Measurements from ENCODE around the gene SMIM8. TPM values are rescaled to one million over a fixed set of nuclear protein-coding genes. Genes with fewer than 3 reads are reported as not detected.

Gene SMIM8
- total RNA-seq, 3 donors from 2014 or later (not counting 1 experiment from before 2014, with no cell fraction given): 8.0 to 11.1 (median 9.5) TPM

GRCh38 chr6:87277123-87277522 is 45.3 kb upstream of the SMIM8 start:
- Histone ChIP-seq H3K4me1 (ENCODE audit: control insufficient read depth, insufficient read depth, low read length) (no peaks in the 10 kb centered on the region), H3K27ac (ENCODE audit: low read length) (no peak overlapping the region), H3K27me3 (ENCODE audit: control insufficient read depth, insufficient read depth, low read length) (no peaks in the 10 kb centered on the region), H3K4me3 (ENCODE audit: low read length) (no peak overlapping the region), H3K9me3 (ENCODE audit: control insufficient read depth, insufficient read depth, low read length) (no peaks in the 10 kb centered on the region), H3K36me3 (ENCODE audit: control insufficient read depth, insufficient read depth, low read length) (no peaks in the 10 kb centered on the region)
- Mint-ChIP-seq H3K9me3 (no peaks in the 10 kb centered on the region), H3K4me3 (no peak overlapping the region), H3K36me3 (no peaks in the 10 kb centered on the region), H3K4me1 (peaks cover 4 to 5% of the 10 kb centered on the region in 2 donors), H3K27ac (no peak overlapping the region), H3K27me3 (ENCODE audit: low read depth in 2 of 2) (no peaks in the 10 kb centered on the region)
- ATAC-seq: no peak
- peak in 1 of 2 donors; percentile 10 for DNase-seq
- TF ChIP-seq CTCF (IDR thresholded peaks at IDR 0.05): no peak
- intact Hi-C loops (cut with micrococcal nuclease): no loop called here

- H3K36me3 Mint-ChIP-seq: no peaks in the 10 kb centered on the region
- no peaks in the 10 kb centered on the region for H3K36me3 ChIP-seq (ENCODE audit: control insufficient read depth, insufficient read depth, low read length)
- peak overlapping the region in 1 of 2 donors; percentile 36 for H3K27ac Mint-ChIP-seq
- TF ChIP-seq CTCF (IDR thresholded peaks at IDR 0.05): no peak
- H3K27me3 ChIP-seq (ENCODE audit: control insufficient read depth, insufficient read depth, low read length): no peaks in the 10 kb centered on the region
- H3K9me3 Mint-ChIP-seq: no peaks in the 10 kb centered on the region
- H3K27me3 Mint-ChIP-seq (ENCODE audit: low read depth in 2 of 2): no peaks in the 10 kb centered on the region
- H3K4me1 Mint-ChIP-seq: peaks cover 4 to 5% of the 10 kb centered on the region in 2 donors
- H3K4me1 ChIP-seq (ENCODE audit: control insufficient read depth, insufficient read depth, low read length): no peaks in the 10 kb centered on the region
- DNase-seq: peak in 1 of 2 donors; percentile 22
- WGBS (ENCODE audit: insufficient coverage): 80% methylated on average over 1 of the region's 2 CpGs
- no peak overlapping the region for H3K4me3 ChIP-seq (ENCODE audit: low read length)
- no peak overlapping the region for H3K27ac ChIP-seq (ENCODE audit: low read length)
- no peaks in the 10 kb centered on the region for H3K9me3 ChIP-seq (ENCODE audit: control insufficient read depth, insufficient read depth, low read length)
- ATAC-seq: no peak
- H3K4me3 Mint-ChIP-seq: no peak overlapping the region
- intact Hi-C loops (cut with micrococcal nuclease): no loop called here
These were observed 43.2 kb upstream of the SMIM8 start for GRCh38 chr6:87279196-87279595.

GRCh38 chr6:87281426-87281825 is 41.0 kb upstream of the SMIM8 start:
- Histone ChIP-seq H3K9me3 (ENCODE audit: control insufficient read depth, insufficient read depth, low read length) (no peaks in the 10 kb centered on the region), H3K27me3 (ENCODE audit: control insufficient read depth, insufficient read depth, low read length) (no peaks in the 10 kb centered on the region), H3K4me3 (ENCODE audit: low read length) (no peak overlapping the region), H3K36me3 (ENCODE audit: control insufficient read depth, insufficient read depth, low read length) (no peaks in the 10 kb centered on the region), H3K27ac (ENCODE audit: low read length) (no peak overlapping the region), H3K4me1 (ENCODE audit: control insufficient read depth, insufficient read depth, low read length) (no peaks in the 10 kb centered on the region)
- DNase-seq (no peak), ATAC-seq (no peak)
- no peaks in the 10 kb centered on the region for H3K36me3 Mint-ChIP-seq
- TF ChIP-seq CTCF (IDR thresholded peaks at IDR 0.05): no peak
- H3K9me3 Mint-ChIP-seq: peaks cover 0 to 5% of the 10 kb centered on the region in 2 donors
- 93% methylated on average over 1 of the region's 1 CpG for WGBS (ENCODE audit: insufficient coverage)
- intact Hi-C loops (cut with micrococcal nuclease): no loop called here
- no peak overlapping the region for H3K27ac Mint-ChIP-seq
- no peak overlapping the region for H3K4me3 Mint-ChIP-seq
- H3K4me1 Mint-ChIP-seq: peaks cover 4 to 5% of the 10 kb centered on the region in 2 donors
- peaks cover 11 to 13% of the 10 kb centered on the region in 2 donors for H3K27me3 Mint-ChIP-seq (ENCODE audit: low read depth in 2 of 2)

- no peak overlapping the region for H3K4me3 Mint-ChIP-seq
- H3K27me3 Mint-ChIP-seq (ENCODE audit: low read depth in 2 of 2): peaks cover 12 to 18% of the 10 kb centered on the region in 2 donors
- DNase-seq (no peak), ATAC-seq (no peak)
- Histone ChIP-seq H3K4me3 (ENCODE audit: low read length) (no peak overlapping the region), H3K27ac (ENCODE audit: low read length) (no peak overlapping the region), H3K36me3 (ENCODE audit: control insufficient read depth, insufficient read depth, low read length) (no peaks in the 10 kb centered on the region), H3K4me1 (ENCODE audit: control insufficient read depth, insufficient read depth, low read length) (no peaks in the 10 kb centered on the region), H3K27me3 (ENCODE audit: control insufficient read depth, insufficient read depth, low read length) (no peaks in the 10 kb centered on the region), H3K9me3 (ENCODE audit: control insufficient read depth, insufficient read depth, low read length) (no peaks in the 10 kb centered on the region)
- no CpG with 5 or more reads among the region's 1 CpG for WGBS (ENCODE audit: insufficient coverage)
- no peak overlapping the region for H3K27ac Mint-ChIP-seq
- peaks cover 0 to 5% of the 10 kb centered on the region in 2 donors for H3K9me3 Mint-ChIP-seq
- no peaks in the 10 kb centered on the region for H3K36me3 Mint-ChIP-seq
- intact Hi-C loops (cut with micrococcal nuclease): no loop called here
- peaks cover 4 to 5% of the 10 kb centered on the region in 2 donors for H3K4me1 Mint-ChIP-seq
- no peak for TF ChIP-seq CTCF (IDR thresholded peaks at IDR 0.05)
These were observed 39.6 kb upstream of the SMIM8 start for GRCh38 chr6:87282743-87283142.

All from natural killer cell (primary cell).